GM18502 (cell line): ENCODE data around the gene STX17.
A peak's percentile ranks its signal among the peaks of the same experiment; 100 is the strongest.

ENCODE experiments used
- ATAC-seq: cut with Tn5 transposase; IDR thresholded peaks from one replicate; pipeline ENCODE4 v1.9.1; 2021; ENCODE audit warnings: mild to moderate bottlenecking; ENCODE audit not compliant: unreplicated experiment, poor library complexity

The STX17 gene

GRCh38 chr9:99903393-99903792 lies 3.1 kb upstream of the STX17 start:
- ATAC-seq = no peak

DNA sequence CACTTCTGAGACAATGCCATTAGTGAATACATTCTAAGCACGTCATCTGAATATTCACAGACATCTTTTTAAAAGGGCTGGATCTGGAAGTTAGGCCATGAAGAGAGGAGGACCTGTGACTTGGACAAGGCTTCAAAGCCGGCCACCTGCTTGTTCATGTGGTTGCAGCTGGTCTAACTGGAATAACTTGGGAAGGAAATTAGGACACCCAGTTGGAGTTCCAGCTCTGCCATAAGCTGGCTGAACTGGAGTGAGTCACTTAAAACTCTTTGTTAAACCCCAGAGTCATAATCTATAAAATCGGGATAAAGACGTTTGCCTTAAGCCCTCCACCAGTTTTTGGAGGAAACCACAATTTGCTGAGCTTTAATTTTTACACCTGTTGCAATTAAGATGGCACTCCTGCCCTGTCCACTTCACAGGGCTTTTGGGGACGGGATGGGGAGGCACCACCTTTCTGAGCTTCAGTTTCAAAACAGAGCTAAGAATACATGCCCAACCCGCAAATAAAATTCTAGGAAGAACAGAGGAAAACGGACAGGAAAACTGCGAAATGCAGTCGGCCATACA lies 536 bp upstream of the STX17 start:
- peak; percentile 5 for ATAC-seq

DNA sequence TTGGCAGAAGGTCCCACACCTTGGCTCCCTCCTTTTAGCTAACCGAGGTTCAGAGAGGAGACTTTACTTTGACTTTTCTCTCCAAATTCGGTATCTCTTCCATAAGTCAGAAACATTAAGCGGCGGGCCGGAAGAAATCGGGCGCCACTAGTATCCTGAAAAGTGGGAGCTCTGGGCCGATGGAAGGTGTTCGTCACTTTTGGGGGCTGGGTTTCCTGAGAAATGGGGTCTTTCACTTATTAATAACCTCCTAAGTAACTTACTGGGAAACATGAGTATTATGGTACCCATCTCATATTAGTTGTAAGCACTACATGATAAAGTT lies 716 bp downstream of the STX17 start:
- no peak for ATAC-seq

DNA sequence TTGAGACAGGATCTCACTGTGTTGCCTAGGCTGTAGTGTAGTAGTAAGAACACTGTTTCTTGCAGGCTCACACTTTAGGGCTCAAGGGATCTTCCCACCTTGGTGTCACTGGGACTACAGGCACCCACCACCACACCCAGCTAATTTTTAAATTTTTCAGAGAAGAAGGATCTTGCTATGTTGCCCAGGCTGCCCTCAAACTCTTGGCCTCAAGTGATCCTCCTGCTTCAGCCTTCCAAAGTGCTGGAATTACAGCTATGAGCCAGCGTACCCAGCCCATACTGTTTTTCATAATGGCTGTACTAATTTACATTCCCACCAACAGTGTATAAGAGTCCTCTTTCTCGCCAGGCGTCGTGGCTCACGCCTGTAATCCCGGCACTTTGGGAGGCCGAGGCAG lies 5.1 kb downstream of the STX17 start:
- no peak for ATAC-seq

- no peak for ATAC-seq
Measured at GRCh38 chr9:99916650-99917049, 10.2 kb downstream of the STX17 start.

GRCh38 chr9:99918134-99918533 lies 11.7 kb downstream of the STX17 start:
- ATAC-seq = no peak

DNA sequence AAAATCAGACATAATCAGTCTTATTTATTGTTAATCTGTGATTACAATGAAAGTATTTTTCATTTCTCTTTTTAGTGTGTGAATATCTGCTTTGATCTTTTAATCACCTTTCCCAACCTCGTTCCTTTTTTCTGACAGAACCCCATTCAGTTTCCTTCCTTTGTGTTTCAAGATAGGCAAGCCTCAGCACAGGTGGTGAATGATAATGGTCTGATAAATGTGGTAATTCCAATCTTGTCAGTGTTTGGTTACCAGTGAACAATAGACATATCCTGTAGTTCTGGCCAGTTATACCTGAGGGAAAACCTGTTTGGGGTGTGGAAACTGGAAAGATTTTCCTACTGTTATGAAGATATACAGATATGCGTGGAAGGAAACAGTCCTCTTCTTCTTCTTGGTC lies 13.5 kb downstream of the STX17 start:
- no peak for ATAC-seq

GRCh38 chr9:99921875-99922710 lies 15.6 kb downstream of the STX17 start:
- no peak for ATAC-seq

DNA sequence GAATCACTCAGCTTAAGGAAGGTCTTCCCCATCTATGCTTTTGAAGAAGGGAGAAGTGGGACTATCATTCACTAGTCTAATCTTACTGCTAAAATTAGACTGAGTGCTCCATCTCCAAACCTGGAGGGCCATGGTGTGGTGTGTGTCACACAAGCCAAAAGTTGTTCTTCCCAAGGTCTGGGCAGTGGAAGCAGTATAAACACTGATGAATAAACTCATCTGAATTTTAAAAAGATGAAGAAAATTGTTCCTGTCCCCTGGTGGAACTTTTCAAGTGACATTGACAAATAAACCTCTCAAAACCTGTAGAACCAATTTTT lies 16.2 kb downstream of the STX17 start:
- no peak for ATAC-seq

DNA sequence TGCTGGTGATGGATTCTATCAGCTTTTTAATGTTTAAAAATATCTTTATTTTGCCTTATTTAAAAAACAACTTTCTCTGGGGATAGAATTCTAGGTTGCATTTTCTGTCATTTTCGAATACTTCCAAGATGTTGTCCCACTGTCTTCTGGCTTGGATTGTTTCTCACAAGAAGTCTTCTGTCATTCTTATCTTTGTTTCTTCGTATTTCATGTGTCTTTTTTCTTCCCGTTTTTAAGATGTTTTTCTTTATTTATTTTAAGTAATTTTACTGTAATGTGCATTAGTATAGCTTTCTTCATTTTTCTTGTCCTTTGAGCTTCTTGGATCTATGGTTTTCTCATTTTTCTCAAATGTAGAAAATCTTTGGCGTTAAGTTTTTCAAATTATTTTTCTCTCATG lies 19.1 kb downstream of the STX17 start:
- ATAC-seq = no peak

GRCh38 chr9:99929652-99930051 lies 23.2 kb downstream of the STX17 start:
- ATAC-seq = no peak

DNA sequence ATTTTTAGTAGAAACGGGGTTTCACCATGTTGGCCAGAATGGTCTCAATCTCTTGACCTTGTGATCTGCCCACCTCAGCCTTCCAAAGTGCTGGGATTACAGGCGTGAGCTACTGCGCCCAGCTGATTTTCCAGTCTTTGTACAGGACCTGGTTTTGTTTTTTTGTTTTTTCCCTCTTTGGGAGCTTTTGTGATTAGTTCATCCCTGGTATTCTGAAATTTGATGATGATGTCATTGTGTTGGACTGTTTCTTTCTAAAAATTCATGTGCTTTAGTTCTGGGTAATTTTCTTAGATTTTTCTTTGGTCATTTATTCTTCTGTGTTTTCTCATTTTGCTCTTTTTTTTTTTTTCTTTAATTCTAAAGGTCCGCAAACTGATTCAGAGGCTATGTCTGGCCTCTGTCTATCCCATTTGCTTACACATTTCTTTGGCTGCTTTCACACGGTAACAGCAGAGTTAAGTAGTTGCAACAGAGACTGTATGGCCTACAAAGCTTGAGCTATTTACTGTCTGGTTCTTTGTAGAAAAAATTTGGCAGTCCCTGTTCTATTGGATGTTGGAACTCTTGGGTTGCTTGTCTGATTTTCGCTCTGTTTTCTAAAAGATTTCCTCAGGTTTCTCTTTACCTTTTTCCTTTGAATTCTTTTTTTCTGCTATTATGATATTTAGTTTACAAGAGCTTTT lies 24.8 kb downstream of the STX17 start:
- no peak for ATAC-seq

- no peak for ATAC-seq
Measured at GRCh38 chr9:99936947-99937587, 30.6 kb downstream of the STX17 start.

- ATAC-seq = no peak
Measured at GRCh38 chr9:99947395-99947794, 40.9 kb downstream of the STX17 start.

DNA sequence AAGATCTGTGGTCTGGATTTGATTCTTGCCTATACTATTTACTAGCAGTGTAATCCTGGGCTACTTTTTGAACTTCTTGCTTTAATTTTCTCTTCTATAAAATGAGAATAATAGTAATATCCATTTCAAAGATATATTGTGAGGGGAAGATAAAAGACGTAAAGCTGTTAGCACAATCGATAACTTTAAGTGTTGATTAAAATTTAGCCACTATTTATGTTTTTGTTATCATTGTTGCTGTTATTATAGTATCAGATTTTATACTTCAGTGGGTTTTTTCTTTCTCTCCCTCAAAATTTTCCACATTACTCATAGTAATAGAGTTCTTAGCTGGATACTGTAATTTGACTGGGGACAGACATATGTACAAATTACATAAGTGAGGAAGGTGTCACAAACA lies 42.0 kb downstream of the STX17 start:
- ATAC-seq = no peak

GRCh38 chr9:99948896-99949295 lies 42.4 kb downstream of the STX17 start:
- ATAC-seq = no peak

- peak; percentile 55 for ATAC-seq
Measured at GRCh38 chr9:99953861-99954507, 47.5 kb downstream of the STX17 start.

- peak; percentile 75 for ATAC-seq
Measured at GRCh38 chr9:99954819-99955218, 48.4 kb downstream of the STX17 start.

GRCh38 chr9:99955606-99956005 lies 49.2 kb downstream of the STX17 start:
- no peak for ATAC-seq

- no peak for ATAC-seq
Measured at GRCh38 chr9:99962680-99963261, 56.3 kb downstream of the STX17 start.
